T1000 (cell line): ENCODE data around the gene FAM236B.
"Not testable (repeated sequence)": the region's sequence is repeated elsewhere in the genome, so short reads cannot be mapped to it uniquely, and the experiment has no call there.

Experiments used
- DNase-seq: peaks from one replicate; lab custom pipeline; 2025; ENCODE audit warnings: mixed read lengths; lab: John Stamatoyannopoulos, UW

Gene FAM236B

GRCh38 chrX:72782560-72782959 lies at the start of gene FAM236B:
TSS of gene FAM236B (minus strand) at chrX:72782660. CDS start at chrX:72782560, 100 bp downstream.
- DNase-seq, result not testable (repeated sequence)

GRCh38 chrX:72830701-72831100 lies 48.2 kb upstream of the FAM236B start:
- DNase-seq, result not testable (repeated sequence)

DNA sequence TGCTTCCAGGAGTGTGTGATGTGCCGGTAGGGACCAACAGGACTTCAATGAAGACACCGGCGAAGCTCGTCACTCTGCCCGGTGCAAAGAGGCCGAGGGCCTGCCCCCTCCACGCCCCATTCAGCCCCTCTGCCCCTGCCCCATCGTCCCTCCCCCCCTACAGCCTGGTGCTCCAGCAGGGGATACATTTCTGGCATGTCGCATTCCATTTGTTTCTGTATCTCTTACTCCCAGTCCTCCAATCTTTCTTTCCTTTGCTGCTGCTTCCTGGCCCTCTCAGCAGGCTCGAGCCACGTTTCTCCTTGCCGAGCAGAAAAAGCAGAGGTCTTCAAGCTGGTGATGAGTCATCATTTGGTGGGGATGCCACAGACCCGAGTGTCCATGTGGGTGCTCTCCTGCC lies 25.6 kb upstream of the FAM236B start, which contains the start of gene FAM236D:
FAM236D (minus strand) TSS at position 101 of the 400 bp plus-strand sequence; CDS start at position 1, 100 bp downstream.
- not testable (repeated sequence) for DNase-seq

DNA sequence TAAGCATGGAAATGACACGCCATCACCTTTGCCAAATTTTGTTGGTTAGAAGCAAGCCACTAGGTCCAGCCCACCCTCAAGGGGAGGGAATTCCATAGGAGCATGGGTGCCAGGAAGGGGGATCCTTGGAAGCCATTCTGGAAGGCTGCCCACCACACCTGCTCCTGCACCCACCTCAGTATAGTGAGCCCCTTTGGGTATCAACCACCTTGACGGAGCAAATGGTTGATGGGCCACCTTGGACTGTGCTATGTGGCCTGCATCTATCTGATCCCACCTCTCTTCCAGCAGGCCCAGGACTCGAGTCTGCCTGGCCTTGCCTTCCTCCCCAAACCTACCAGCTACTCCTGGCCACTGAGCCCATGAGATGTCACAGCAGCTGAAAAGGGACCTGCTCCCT lies 7.9 kb upstream of the FAM236B start:
- not testable (repeated sequence) for DNase-seq

- not testable (repeated sequence) for DNase-seq
Measured at GRCh38 chrX:72788142-72788541, 5.7 kb upstream of the FAM236B start.

DNA sequence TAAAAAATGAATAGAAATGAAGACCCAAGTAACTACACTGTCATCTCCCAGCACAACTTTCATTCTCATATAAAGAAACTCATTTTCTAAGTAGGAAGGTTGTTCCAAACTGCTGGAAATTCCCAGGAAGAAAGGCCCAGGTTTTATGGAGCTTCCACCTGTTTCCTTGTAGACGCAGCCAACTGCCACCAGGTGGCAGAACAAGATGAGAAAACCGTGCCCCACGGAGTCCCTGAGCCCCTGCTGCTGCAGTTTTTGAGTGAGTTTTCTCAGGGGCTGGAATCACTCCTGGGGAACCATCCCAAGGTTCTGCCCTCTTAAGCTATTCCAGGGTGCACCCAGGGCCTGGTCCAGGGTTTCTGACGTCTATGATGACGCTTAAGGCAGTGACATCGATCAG lies 1.5 kb upstream of the FAM236B start:
- DNase-seq, result not testable (repeated sequence)

- not testable (repeated sequence) for DNase-seq
Measured at GRCh38 chrX:72783365-72783936, 991 bp upstream of the FAM236B start.

DNA sequence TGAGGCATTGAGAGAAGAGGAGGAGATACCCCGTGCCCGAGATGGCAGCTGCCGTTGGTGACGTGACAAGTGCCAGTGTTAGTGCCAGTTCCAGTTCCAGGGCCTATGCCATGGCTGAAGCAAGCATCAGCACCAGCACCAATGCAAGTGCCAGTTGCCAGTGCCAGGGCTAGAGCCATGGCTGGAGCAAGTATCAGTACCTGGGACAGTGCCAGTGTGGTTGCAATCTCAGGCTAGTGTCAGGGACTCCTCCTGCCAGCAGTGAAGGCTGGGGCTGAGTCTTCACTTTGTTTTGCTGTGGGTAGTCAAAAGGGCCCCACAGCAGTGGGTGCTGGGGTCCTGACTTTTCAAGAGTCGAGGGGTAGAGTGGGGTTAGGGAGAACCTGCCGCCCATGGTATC lies 4.3 kb downstream of the FAM236B start:
- DNase-seq, result not testable (repeated sequence)

DNA sequence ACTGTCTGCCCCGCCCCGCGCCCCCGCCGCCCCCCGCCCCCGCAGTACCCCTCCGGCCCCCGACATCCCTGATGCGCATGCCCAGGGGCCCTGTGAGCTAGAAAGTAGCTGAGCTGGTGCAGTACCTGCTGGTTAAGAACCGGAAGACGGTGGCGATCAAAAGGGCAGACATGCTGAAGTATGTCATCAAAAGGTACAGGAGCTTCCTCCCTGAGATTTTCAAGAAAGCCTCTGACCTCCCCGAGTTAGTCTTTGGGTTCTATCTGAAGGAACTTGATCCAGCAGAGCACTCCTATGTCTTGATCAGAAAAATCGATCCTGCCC lies 5.0 kb downstream of the FAM236B start:
- not testable (repeated sequence) for DNase-seq

GRCh38 chrX:72776653-72777466 lies 5.6 kb downstream of the FAM236B start, which contains the start of gene DMRTC1B:
TSS of gene DMRTC1B (plus strand) at chrX:72776890. CDS start at chrX:72845136, 68,246 bp downstream.
- DNase-seq, result not testable (repeated sequence)

GRCh38 chrX:72760454-72760853 lies 22.0 kb downstream of the FAM236B start:
- DNase-seq, result not testable (repeated sequence)

- DNase-seq, result not testable (repeated sequence)
Measured at GRCh38 chrX:72748545-72748944, 33.9 kb downstream of the FAM236B start.

DNA sequence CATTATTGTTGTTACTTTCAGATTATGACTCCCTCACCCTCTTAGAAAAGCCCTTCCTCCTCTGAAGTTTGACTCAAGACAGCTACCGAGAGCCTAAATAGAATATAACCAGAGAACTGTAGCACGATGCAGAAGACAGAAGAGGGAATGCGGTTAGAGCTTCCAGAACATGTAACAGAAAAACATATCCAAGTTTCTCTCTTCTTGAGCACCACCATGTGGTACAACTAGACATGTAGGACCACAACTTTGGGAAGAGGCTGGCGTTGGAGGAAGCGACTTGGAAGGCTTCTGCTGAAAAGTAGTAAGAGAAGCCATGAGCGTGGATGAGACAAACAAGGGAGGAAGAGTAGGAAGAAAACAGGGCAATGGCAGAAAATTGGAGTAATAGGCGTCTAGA lies 36.9 kb downstream of the FAM236B start:
- not testable (repeated sequence) for DNase-seq

GRCh38 chrX:72735561-72735960 lies 46.9 kb downstream of the FAM236B start:
- DNase-seq, result no peak

DNA sequence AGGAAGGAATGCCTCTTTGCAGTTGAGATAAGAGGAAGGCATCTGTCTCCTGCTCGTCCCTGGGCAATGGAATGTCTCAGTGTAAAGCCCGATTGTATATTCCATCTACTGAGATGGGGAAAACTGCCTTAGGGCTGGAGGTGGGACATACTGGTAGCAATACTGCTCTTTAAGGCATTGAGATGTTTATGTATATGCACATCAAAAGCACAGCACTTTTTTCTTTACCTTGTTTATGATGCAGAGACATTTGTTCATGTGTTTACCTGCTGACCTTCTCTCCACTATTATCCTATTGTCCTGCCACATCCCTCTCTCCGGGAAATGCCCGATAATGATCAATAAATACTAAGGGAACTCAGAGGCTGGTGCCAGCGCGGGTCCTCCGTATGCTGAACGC lies 48.8 kb downstream of the FAM236B start:
- DNase-seq, result not testable (repeated sequence)
